ENCODE measurements around the gene SEPTIN6.
"Not testable (repeated sequence)": the region's sequence is repeated elsewhere in the genome, so short reads cannot be mapped to it uniquely, and the experiment has no call there.

Gene SEPTIN6

GRCh38 chrX:119692191-119693039, 553 bp downstream of the SEPTIN6 start:
- DNase-seq (ENCODE audit: extremely low read depth in 1 of 2, low read depth in 1 of 2): peak in 1 of 2 donors; percentile 35

- DNase-seq (ENCODE audit: extremely low read depth in 1 of 2, low read depth in 1 of 2): peak in 1 of 2 donors; percentile 41
Observed at GRCh38 chrX:119690921-119691716, 1.8 kb downstream of the SEPTIN6 start.

GRCh38 chrX:119688911-119689321, 4.1 kb downstream of the SEPTIN6 start:
- DNase-seq (ENCODE audit: extremely low read depth in 1 of 2, low read depth in 1 of 2): peak in 1 of 2 donors; percentile 32

GRCh38 chrX:119687661-119688413, 5.1 kb downstream of the SEPTIN6 start:
- no peak for DNase-seq (ENCODE audit: extremely low read depth in 1 of 2, low read depth in 1 of 2)

GRCh38 chrX:119686087-119686691, 6.8 kb downstream of the SEPTIN6 start:
- no peak for DNase-seq (ENCODE audit: extremely low read depth in 1 of 2, low read depth in 1 of 2)

- peak in 1 of 2 donors; percentile 28 for DNase-seq (ENCODE audit: extremely low read depth in 1 of 2, low read depth in 1 of 2)
Observed at GRCh38 chrX:119685225-119686066, 7.5 kb downstream of the SEPTIN6 start.

- DNase-seq (ENCODE audit: extremely low read depth in 1 of 2, low read depth in 1 of 2): no peak
Observed at GRCh38 chrX:119684916-119685224, 8.1 kb downstream of the SEPTIN6 start.

GRCh38 chrX:119684312-119684711, 8.7 kb downstream of the SEPTIN6 start:
- not testable (repeated sequence) for DNase-seq (ENCODE audit: extremely low read depth in 1 of 2, low read depth in 1 of 2)

GRCh38 chrX:119682019-119682989, 10.7 kb downstream of the SEPTIN6 start:
- no peak for DNase-seq (ENCODE audit: extremely low read depth in 1 of 2, low read depth in 1 of 2)

GRCh38 chrX:119677654-119677981, 15.3 kb downstream of the SEPTIN6 start:
- no peak for DNase-seq (ENCODE audit: extremely low read depth in 1 of 2, low read depth in 1 of 2)

GRCh38 chrX:119676949-119677653, 15.9 kb downstream of the SEPTIN6 start:
- DNase-seq (ENCODE audit: extremely low read depth in 1 of 2, low read depth in 1 of 2): no peak

- no peak for DNase-seq (ENCODE audit: extremely low read depth in 1 of 2, low read depth in 1 of 2)
Observed at GRCh38 chrX:119673336-119673735, 19.6 kb downstream of the SEPTIN6 start.

- no peak for DNase-seq (ENCODE audit: extremely low read depth in 1 of 2, low read depth in 1 of 2)
Observed at GRCh38 chrX:119672426-119672825, 20.5 kb downstream of the SEPTIN6 start.

- DNase-seq (ENCODE audit: extremely low read depth in 1 of 2, low read depth in 1 of 2): no peak
Observed at GRCh38 chrX:119669424-119670037, 23.4 kb downstream of the SEPTIN6 start.

- DNase-seq (ENCODE audit: extremely low read depth in 1 of 2, low read depth in 1 of 2): no peak
Observed at GRCh38 chrX:119667111-119667878, 25.7 kb downstream of the SEPTIN6 start.

- not testable (repeated sequence) for DNase-seq (ENCODE audit: extremely low read depth in 1 of 2, low read depth in 1 of 2)
Observed at GRCh38 chrX:119664877-119665276, 28.1 kb downstream of the SEPTIN6 start.

- DNase-seq (ENCODE audit: extremely low read depth in 1 of 2, low read depth in 1 of 2): no peak
Observed at GRCh38 chrX:119661486-119661885, 31.5 kb downstream of the SEPTIN6 start.

All from activated CD8-positive, alpha-beta memory T cell treated with anti-CD3 and anti-CD28 coated beads for 1 hour (primary cell).